ENCODE results near the gene B3GNT3.

DNA sequence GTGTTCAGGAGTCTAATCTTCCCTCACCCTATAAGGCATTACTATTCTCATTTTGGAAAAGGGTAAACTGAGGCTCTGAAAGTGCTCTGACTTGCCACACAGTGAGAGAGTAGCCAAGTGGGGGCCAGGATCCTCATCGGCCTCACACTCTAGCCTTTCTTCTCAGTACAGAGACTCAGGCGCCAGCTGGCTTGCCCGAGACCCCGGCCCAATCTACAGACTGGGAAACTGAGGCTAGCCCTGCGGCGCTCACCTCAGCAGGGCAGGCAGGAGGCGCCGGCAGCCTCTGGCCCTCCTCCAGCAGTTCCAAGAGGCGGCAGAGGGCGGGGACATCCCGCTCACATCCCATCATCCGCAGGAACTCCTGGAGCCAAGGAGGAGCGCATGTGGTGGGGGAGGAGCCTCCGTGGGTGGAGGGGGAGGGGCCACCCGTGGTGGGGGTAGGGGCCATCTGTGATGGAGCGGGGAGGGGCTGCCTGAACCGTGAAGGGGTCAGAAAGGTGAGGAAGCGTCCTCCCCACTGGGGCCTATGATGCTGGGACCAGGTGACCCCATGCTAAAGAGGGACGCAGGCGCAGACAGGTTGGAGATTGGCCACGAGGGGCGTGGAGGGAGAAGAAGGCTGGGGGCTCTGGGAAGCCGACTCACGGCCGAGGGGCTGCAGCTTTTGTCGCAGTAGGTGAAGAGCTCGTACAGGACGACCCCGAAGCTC, 35.1 kb downstream of the B3GNT3 start:
- TF ChIP-seq, protein P1, sequence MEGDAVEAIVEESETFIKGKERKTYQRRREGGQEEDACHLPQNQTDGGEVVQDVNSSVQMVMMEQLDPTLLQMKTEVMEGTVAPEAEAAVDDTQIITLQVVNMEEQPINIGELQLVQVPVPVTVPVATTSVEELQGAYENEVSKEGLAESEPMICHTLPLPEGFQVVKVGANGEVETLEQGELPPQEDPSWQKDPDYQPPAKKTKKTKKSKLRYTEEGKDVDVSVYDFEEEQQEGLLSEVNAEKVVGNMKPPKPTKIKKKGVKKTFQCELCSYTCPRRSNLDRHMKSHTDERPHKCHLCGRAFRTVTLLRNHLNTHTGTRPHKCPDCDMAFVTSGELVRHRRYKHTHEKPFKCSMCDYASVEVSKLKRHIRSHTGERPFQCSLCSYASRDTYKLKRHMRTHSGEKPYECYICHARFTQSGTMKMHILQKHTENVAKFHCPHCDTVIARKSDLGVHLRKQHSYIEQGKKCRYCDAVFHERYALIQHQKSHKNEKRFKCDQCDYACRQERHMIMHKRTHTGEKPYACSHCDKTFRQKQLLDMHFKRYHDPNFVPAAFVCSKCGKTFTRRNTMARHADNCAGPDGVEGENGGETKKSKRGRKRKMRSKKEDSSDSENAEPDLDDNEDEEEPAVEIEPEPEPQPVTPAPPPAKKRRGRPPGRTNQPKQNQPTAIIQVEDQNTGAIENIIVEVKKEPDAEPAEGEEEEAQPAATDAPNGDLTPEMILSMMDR (IDR thresholded peaks at IDR 0.05), result no peak
- TF ChIP-seq POLR2A (IDR thresholded peaks at IDR 0.05), result no peak
- TF ChIP-seq POLR2AphosphoS5 (IDR thresholded peaks at IDR 0.05), result no peak
